H1 (cell line): Measurements from ENCODE around the gene ZWILCH. TPM values are rescaled to one million over a fixed set of nuclear protein-coding genes. Genes with fewer than 3 reads are reported as not detected.

ENCODE experiments used
- BRCA1 ChIP-seq: IDR thresholded peaks from 2 replicates; pipeline ENCODE4 v1.6.1; 2012; ENCODE audit warnings: low read depth, low read length, improper control_type of control experiment
- CHD7 ChIP-seq: fragments of 300-600 bp; sonication (generic); IDR thresholded peaks from 2 replicates; pipeline ENCODE4 v1.7.1; 2012; ENCODE audit warnings: low read length, moderate library complexity, mild to moderate bottlenecking, inconsistent platforms; ENCODE audit not compliant: insufficient replicate concordance
- CTBP2 ChIP-seq: IDR thresholded peaks from 2 replicates; pipeline ENCODE4 v1.7.0; 2011; ENCODE audit warnings: borderline replicate concordance, mild to moderate bottlenecking, moderate library complexity, mixed read lengths, low read length; ENCODE audit not compliant: insufficient read depth, insufficient read length
- E2F6 ChIP-seq: IDR thresholded peaks from 2 replicates; pipeline ENCODE4 v1.6.1; 2012; ENCODE audit warnings: inconsistent platforms
- RBBP5 ChIP-seq: IDR thresholded peaks from 2 replicates; pipeline ENCODE4 v1.7.1; 2012; ENCODE audit warnings: low read depth, mild to moderate bottlenecking, inconsistent platforms, low read length, moderate library complexity, borderline replicate concordance
- SIN3A ChIP-seq, 2 experiments: IDR thresholded peaks in 1 of 2; conservative IDR thresholded peaks in 1 of 2; 2 replicates each; pipeline ENCODE4 v1.6.1; 2011 to 2012; ENCODE audit warnings: low read length in 2 of 2, improper control_type of control experiment in 1 of 2, low read depth in 1 of 2, mild to moderate bottlenecking in 1 of 2
- SP4 ChIP-seq: IDR thresholded peaks from 2 replicates; pipeline ENCODE4 v1.6.1; 2012; ENCODE audit warnings: low read length, inconsistent platforms
- ZNF274 ChIP-seq: IDR thresholded peaks from 2 replicates; pipeline ENCODE4 v1.7.0; 2012; ENCODE audit warnings: low read length, borderline replicate concordance; ENCODE audit errors: extremely low read depth
- polyA plus RNA-seq, 7 experiments: library from polyadenylated mRNA; depleted of rRNA in 3 of 7; stranded (reverse) in 5 of 7; unstranded in 2 of 7; fragments of >200 nt in 5 of 7; fragments of 200-250 nt in 2 of 7; gene quantifications; 1 replicate in 5 of 7; 2 replicates in 1 of 7; 4 replicates in 1 of 7; pipeline versions ENCODE4 v1.2.1 to v1.2.3, GENCODE V29; 2011 to 2013; ENCODE audit warnings: missing spikeins in 2 of 7, mixed read lengths in 2 of 7
- total RNA-seq: library from RNA; stranded (reverse); fragmentation: NEBNext Ultra II Directional; extraction: Animal tissue kit (Norgen Biotek cat#: 25700); gene quantifications from 2 replicates; pipeline ENCODE4 v1.2.1, GENCODE V29; 2021

The ZWILCH gene
- total and polyA plus RNA-seq, 2 of the 8 experiments (the other 6 are each of a cell fraction or from before 2014, with no cell fraction given), result 18.1 to 61.5 TPM

- TF ChIP-seq E2F6, result no peak
- no peak for TF ChIP-seq RBBP5
- TF ChIP-seq CTBP2, result no peak
- TF ChIP-seq SIN3A (conservative IDR thresholded peaks at IDR 0.05 in 1 of 2, IDR thresholded peaks at IDR 0.05 in 1 of 2; ENCODE audit: low read depth in 1 of 2, low read length in 2 of 2), result peak; percentile 68 to 91; a peak in 3 of 4 replicates
- TF ChIP-seq ZNF274, result no peak
- TF ChIP-seq SP4, result peak; percentile 61; the same call in 1 of the 2 replicates
- TF ChIP-seq BRCA1, result peak; percentile 74
- no peak for TF ChIP-seq CHD7
Measured at GRCh38 chr15:66504563-66505429, at the start of gene ZWILCH, which contains the start of gene RPL4 (continued).
